K562 (cell line): Measurements from ENCODE around the gene SCARF2. TPM values are rescaled to one million over a fixed set of nuclear protein-coding genes. Genes with fewer than 3 reads are reported as not detected.

ENCODE experiments used
- BRF2 ChIP-seq: IDR thresholded peaks from 3 replicates; pipeline ENCODE4 v1.6.1; 2011; ENCODE audit warnings: borderline replicate concordance, mild to moderate bottlenecking; ENCODE audit not compliant: insufficient read length, insufficient read depth
- ELK3 ChIP-seq: fragments of 450-650 bp; formaldehyde crosslinking; IDR thresholded peaks from 2 replicates; pipeline ENCODE4 v1.4.0; 2020; ENCODE audit warnings: mild to moderate bottlenecking
- FOXK1 ChIP-seq: sonication (generic); formaldehyde crosslinking; IDR thresholded peaks from 2 replicates; pipeline ENCODE4 v1.8.0; 2022; ENCODE audit warnings: missing genetic modification reagents, mild to moderate bottlenecking, borderline replicate concordance
- HOMEZ ChIP-seq: fragments of 250-450 bp; sonication (Bioruptor Pico); IDR thresholded peaks from 2 replicates; pipeline ENCODE4 v1.4.0; 2020; ENCODE audit warnings: mild to moderate bottlenecking, moderate library complexity
- MECOM ChIP-seq: fragments of 250-450 bp; sonication (Bioruptor Pico); IDR thresholded peaks from 2 replicates; pipeline ENCODE4 v1.8.0; 2022; ENCODE audit warnings: inconsistent platforms
- MTF1 ChIP-seq: fragments of 250-450 bp; sonication (Bioruptor Pico); IDR thresholded peaks from 2 replicates; pipeline ENCODE4 v1.9.0; 2021; ENCODE audit warnings: moderate library complexity, mild to moderate bottlenecking, inconsistent platforms, borderline replicate concordance
- NFE2 ChIP-seq: IDR thresholded peaks from 2 replicates; pipeline ENCODE4 v1.6.1; 2014; ENCODE audit warnings: antibody characterized with exemption, low read depth
- PTRF ChIP-seq: fragments of 450-650 bp; IDR thresholded peaks from 2 replicates; pipeline ENCODE4 v1.6.1; 2016; ENCODE audit warnings: mild to moderate bottlenecking, missing genetic modification characterization, missing compliant biosample characterization
- RREB1 ChIP-seq: fragments of 250-450 bp; sonication (Bioruptor Pico); IDR thresholded peaks from 2 replicates; pipeline ENCODE4 v1.4.0; 2020
- SRF ChIP-seq, 2 experiments: fragments of 250-450, 450-650 bp in 1 of 2; sonication (Bioruptor Pico) in 1 of 2; sonication (generic) in 1 of 2; formaldehyde crosslinking; IDR thresholded peaks; 2 replicates each; pipeline versions ENCODE4 v1.5.0 to v1.5.1; 2020 to 2022; ENCODE audit warnings: mild to moderate bottlenecking in 1 of 2, missing genetic modification reagents in 1 of 2
- TCF3 ChIP-seq: sonication (generic); formaldehyde crosslinking; IDR thresholded peaks from 2 replicates; pipeline ENCODE4 v1.4.0; 2020; ENCODE audit warnings: mild to moderate bottlenecking, missing genetic modification reagents
- TEAD4 ChIP-seq, 2 experiments: sonication (generic) in 1 of 2; formaldehyde crosslinking in 1 of 2; IDR thresholded peaks; 2 replicates each; pipeline versions ENCODE4 v1.6.1 to v1.8.0; 2012 to 2022; ENCODE audit warnings: borderline replicate concordance in 1 of 2, inconsistent platforms in 1 of 2, low read length in 1 of 2, mild to moderate bottlenecking in 1 of 2, missing genetic modification reagents in 1 of 2
- USF2 ChIP-seq: sonication (generic); formaldehyde crosslinking; IDR thresholded peaks from 2 replicates; pipeline ENCODE4 v1.5.0; 2020; ENCODE audit warnings: missing genetic modification reagents
- ZNF134 ChIP-seq: fragments of 250-450 bp; sonication (Bioruptor Pico); conservative IDR thresholded peaks from 2 replicates; pipeline ENCODE4 v1.4.0; 2020
- ZNF551 ChIP-seq: fragments of 250-450 bp; sonication (Bioruptor Pico); IDR thresholded peaks from 2 replicates; pipeline ENCODE4 v1.5.0; 2021; ENCODE audit warnings: mild to moderate bottlenecking, moderate library complexity
- ZNF586 ChIP-seq: fragments of 450-650 bp; formaldehyde crosslinking; conservative IDR thresholded peaks from 2 replicates; pipeline ENCODE4 v1.4.0; 2020; ENCODE audit warnings: mild to moderate bottlenecking, moderate library complexity
- polyA plus RNA-seq, 8 experiments: library from polyadenylated mRNA; depleted of rRNA in 4 of 8; stranded (reverse) in 5 of 8; unstranded in 3 of 8; fragments of >200 nt; fragmentation: Nextera tagmentation in 2 of 8; fragmentation: Illumina TruSeq in 1 of 8; extraction: Ambion mirVana in 2 of 8; extraction: Trizol in 1 of 8; gene quantifications; 2 replicates each; pipeline versions ENCODE4 v1.2.1 to v1.2.3, GENCODE V29; 2011 to 2014; ENCODE audit warnings: inconsistent platforms in 1 of 8, missing spikeins in 1 of 8
- total RNA-seq, 7 experiments: library from RNA; depleted of rRNA in 6 of 7; stranded (reverse); fragments of >200 nt in 6 of 7; fragmentation: Illumina TruSeq in 2 of 7; extraction: Trizol in 2 of 7; gene quantifications; 2 replicates each; pipeline versions ENCODE4 v1.2.1 to v1.2.3, GENCODE V29; 2011 to 2021; ENCODE audit warnings: low replicate concordance in 1 of 7

The SCARF2 gene
- total and polyA plus RNA-seq, 9 of the 15 experiments (the other 6 are each of a cell fraction or from before 2014, with no cell fraction given) = 0.06 to 0.32 (median 0.21) TPM; not detected in 5

GRCh38 chr22:20449819-20450550 is 12.4 kb upstream of the SCARF2 start (continued):
- TF ChIP-seq USF2 (CRISPR knock-in tag) = 0 out of 2 replicates have a peak, but pooled peaks have one; percentile 7
- no peak for TF ChIP-seq PTRF (tag)
- TF ChIP-seq HOMEZ (CRISPR knock-in tag) = 0 out of 2 replicates have a peak, but pooled peaks have one; percentile 23
- no peak for TF ChIP-seq ZNF134
- 0 out of 2 replicates have a peak, but pooled peaks have one; percentile 38 for TF ChIP-seq MTF1 (CRISPR knock-in tag)
- TF ChIP-seq ELK3 (CRISPR knock-in tag) = no peak
- TF ChIP-seq TEAD4 (IDR thresholded peaks at IDR 0.05; ENCODE audit: low read length) = no peak
- no peak for TF ChIP-seq TEAD4 (CRISPR knock-in tag; IDR thresholded peaks at IDR 0.05; ENCODE audit: borderline replicate concordance)
- TF ChIP-seq MECOM (CRISPR knock-in tag) = 0 out of 2 replicates have a peak, but pooled peaks have one; percentile 29
- TF ChIP-seq RREB1 (CRISPR knock-in tag) = peak; percentile 55; the same call in 1 of the 2 replicates
- no peak for TF ChIP-seq ZNF551 (CRISPR knock-in tag)
- TF ChIP-seq SRF (CRISPR knock-in tag; IDR thresholded peaks at IDR 0.05) = no peak
- TF ChIP-seq TCF3 (CRISPR knock-in tag) = no peak
- 0 out of 2 replicates have a peak, but pooled peaks have one; percentile 26 for TF ChIP-seq ZNF586
- no peak for TF ChIP-seq BRF2
- TF ChIP-seq FOXK1 = no peak
- no peak for TF ChIP-seq NFE2
